Naive thymus-derived CD4-positive, alpha-beta T cell (primary cell): ENCODE measurements around the gene FRMD4A. TPM values are rescaled to one million over a fixed set of nuclear protein-coding genes. Genes with fewer than 3 reads are reported as not detected.
"Not testable (repeated sequence)": the region's sequence is repeated elsewhere in the genome, so short reads cannot be mapped to it uniquely, and the experiment has no call there.

Experiments
- ATAC-seq: fragments of 150-1000 bp; cut with Tn5 transposase; 2 replicates; pipeline ENCODE4 v1.10.0; 2021; ENCODE audit warnings: mild to moderate bottlenecking, moderate library complexity
- CTCF ChIA-PET: fragments of 350-600 bp; sonication (Branson Sonifier 250); formaldehyde crosslinking; loops from one replicate; lab custom pipeline; 2021; ENCODE audit warnings: antibody characterized with exemption; lab: Charles Lee
- POLR2A ChIA-PET: fragments of 350-600 bp; sonication (Branson Sonifier 250); formaldehyde crosslinking; loops from one replicate; lab custom pipeline; 2021; ENCODE audit warnings: antibody characterized with exemption, inconsistent platforms; lab: Charles Lee
- DNase-seq, 9 donors: peaks; one replicate each; pipeline versions ENCODE4 v3.0.0 to v3.0.0-alpha.2; 2020 to 2022; ENCODE audit warnings: mixed read lengths in 1 of 9
- H3K27ac ChIP-seq: one replicate; pipeline ENCODE4 v1.7.0; 2013; ENCODE audit warnings: mild to moderate bottlenecking, low read depth, low read length, moderate library complexity
- H3K27me3 ChIP-seq, 2 donors: one replicate each; pipeline ENCODE4 v1.7.0; 2013; ENCODE audit warnings: low read length in 2 of 2, mild to moderate bottlenecking in 2 of 2, moderate library complexity in 2 of 2; ENCODE audit not compliant: control insufficient read depth in 2 of 2, insufficient read depth in 2 of 2
- H3K36me3 ChIP-seq, 3 experiments: 1 replicate in 2 of 3; 2 replicates in 1 of 3; pipeline ENCODE4 v1.7.0; 2013; ENCODE audit warnings: low read length in 3 of 3, mild to moderate bottlenecking in 3 of 3, moderate library complexity in 1 of 3; ENCODE audit not compliant: insufficient read depth in 3 of 3, control insufficient read depth in 2 of 3
- H3K4me1 ChIP-seq, 2 donors: one replicate each; pipeline ENCODE4 v1.7.0; 2013; ENCODE audit warnings: low read length in 2 of 2, mild to moderate bottlenecking in 2 of 2, moderate library complexity in 1 of 2; ENCODE audit not compliant: control insufficient read depth in 2 of 2, insufficient read depth in 2 of 2
- H3K4me3 ChIP-seq: 2 replicates; pipeline ENCODE4 v1.7.0; 2013; ENCODE audit warnings: mild to moderate bottlenecking, low read length
- H3K9me3 ChIP-seq, 3 experiments: 1 replicate in 2 of 3; 2 replicates in 1 of 3; pipeline ENCODE4 v1.7.0; 2013; ENCODE audit warnings: low read length in 3 of 3; ENCODE audit not compliant: control insufficient read depth in 2 of 3
- H3K27ac Mint-ChIP-seq, 9 donors: one replicate each; pipeline ENCODE4 v1.8.0; 2020 to 2022; ENCODE audit warnings: mixed read lengths in 9 of 9, mild to moderate bottlenecking in 8 of 9, moderate library complexity in 5 of 9, inconsistent platforms in 2 of 9
- H3K27me3 Mint-ChIP-seq, 5 donors: one replicate each; pipeline ENCODE4 v1.8.0; 2021 to 2022; ENCODE audit warnings: mixed read lengths in 5 of 5, mild to moderate bottlenecking in 1 of 5
- H3K36me3 Mint-ChIP-seq, 5 donors: one replicate each; pipeline ENCODE4 v1.8.0; 2020 to 2022; ENCODE audit warnings: mixed read lengths in 5 of 5, mild to moderate bottlenecking in 3 of 5, inconsistent platforms in 1 of 5
- H3K4me1 Mint-ChIP-seq, 7 donors: one replicate each; pipeline ENCODE4 v1.8.0; 2020 to 2022; ENCODE audit warnings: mixed read lengths in 7 of 7, mild to moderate bottlenecking in 3 of 7, inconsistent platforms in 1 of 7
- H3K4me3 Mint-ChIP-seq, 10 donors: one replicate each; pipeline ENCODE4 v1.8.0; 2020 to 2022; ENCODE audit warnings: mild to moderate bottlenecking in 10 of 10, mixed read lengths in 10 of 10, moderate library complexity in 6 of 10, inconsistent platforms in 2 of 10
- H3K9me3 Mint-ChIP-seq, 11 donors: one replicate each; pipeline ENCODE4 v1.8.0; 2020 to 2022; ENCODE audit warnings: mixed read lengths in 11 of 11, mild to moderate bottlenecking in 4 of 11, inconsistent platforms in 1 of 11, moderate library complexity in 1 of 11
- intact Hi-C, 2 donors: fragments of 100-400 bp; cut with micrococcal nuclease; formaldehyde crosslinking; loops; one replicate each; pipeline ENCODE4 v1.15.1; 2023
- polyA plus RNA-seq, 2 donors: library from polyadenylated mRNA; unstranded; fragments of 300-500 nt; fragmentation: Illumina TruSeq; gene quantifications; one replicate each; pipeline ENCODE4 v1.2.3, GENCODE V29; 2021
- total RNA-seq, 6 experiments: library from RNA in 5 of 6; stranded (reverse) in 5 of 6; gene quantifications; 1 replicate in 5 of 6; 2 replicates in 1 of 6; pipeline ENCODE4 v1.2.3 and lab custom pipeline; 2021 to 2026

FRMD4A gene
- total and polyA plus RNA-seq, 7 experiments from 2014 or later, result 0.10 to 3.1 (median 0.62) TPM

- intact Hi-C loops, result no loop called here
- Histone ChIP-seq H3K9me3 (no peaks in the 10 kb centered on the region), H3K4me1 (no peaks in the 10 kb centered on the region), H3K27ac (no peak overlapping the region), H3K36me3 (no peaks in the 10 kb centered on the region), H3K27me3 (no peaks in the 10 kb centered on the region), H3K4me3 (no peak overlapping the region)
- Mint-ChIP-seq H3K36me3 (no peaks in the 10 kb centered on the region), H3K9me3 (no peaks in the 10 kb centered on the region), H3K4me3 (no peak overlapping the region), H3K4me1 (peaks cover 0 to 1% (median 0%) of the 10 kb centered on the region in 7 donors), H3K27me3 (peaks cover 17 to 22% (median 18%) of the 10 kb centered on the region in 5 donors), H3K27ac (peak overlapping the region in 1 of 9 donors; percentile 74)
- ATAC-seq (no peak), DNase-seq (no peak)
- CTCF ChIA-PET, result no interaction called here
- POLR2A ChIA-PET, result interaction anchor here (0.6 kb wide), 2 partner anchors 428 to 622 kb away, joined by 3 read pairs; no protein-coding TSS in a partner anchor
Measured at GRCh38 chr10:14200698-14201544, 129.8 kb downstream of the FRMD4A start.

GRCh38 chr10:14199098-14199497 is 131.6 kb downstream of the FRMD4A start:
- H3K27me3 Mint-ChIP-seq, result peaks cover 17 to 34% (median 20%) of the 10 kb centered on the region in 5 donors
- POLR2A ChIA-PET, result interaction anchor here (0.6 kb wide), 1 partner anchor 1171 kb away, joined by 4 read pairs; no protein-coding TSS in a partner anchor
- intact Hi-C loops, result loop anchor here (5.0 to 10.0 kb wide), 3 partner anchors 773 to 908 kb away; no protein-coding TSS in a partner anchor

GRCh38 chr10:14198078-14198477 is 132.6 kb downstream of the FRMD4A start:
- intact Hi-C loops, result loop anchor here (5.0 to 10.0 kb wide), 3 partner anchors 774 to 909 kb away; no protein-coding TSS in a partner anchor
- no peak overlapping the region for H3K27ac ChIP-seq
- ChIA-PET POLR2A (no interaction called here), CTCF (interaction anchor here (0.9 kb wide), 1 partner anchor 112 kb away, joined by 3 read pairs; no protein-coding TSS in a partner anchor)
- Mint-ChIP-seq H3K27ac (no peak overlapping the region), H3K27me3 (peaks cover 17 to 40% (median 25%) of the 10 kb centered on the region in 5 donors), H3K36me3 (no peaks in the 10 kb centered on the region), H3K9me3 (no peaks in the 10 kb centered on the region), H3K4me1 (no peaks in the 10 kb centered on the region), H3K4me3 (no peak overlapping the region)
- no peaks in the 10 kb centered on the region for H3K4me1 ChIP-seq
- no peak for ATAC-seq
- no peaks in the 10 kb centered on the region for H3K9me3 ChIP-seq
- H3K27me3 ChIP-seq, result no peaks in the 10 kb centered on the region
- no peaks in the 10 kb centered on the region for H3K36me3 ChIP-seq
- DNase-seq, result no peak
- no peak overlapping the region for H3K4me3 ChIP-seq

More at GRCh38 chr10:14199098-14199497, 131.6 kb downstream of the FRMD4A start:
- H3K27ac Mint-ChIP-seq, H3K4me1 ChIP-seq, H3K4me3 Mint-ChIP-seq, H3K36me3 Mint-ChIP-seq, H3K27ac ChIP-seq, DNase-seq, CTCF ChIA-PET, H3K4me3 ChIP-seq, H3K36me3 ChIP-seq, H3K27me3 ChIP-seq, H3K9me3 ChIP-seq, H3K4me1 Mint-ChIP-seq, H3K9me3 Mint-ChIP-seq, ATAC-seq: not testable (repeated sequence)

- intact Hi-C loops, result loop anchor here (2.0 to 10.0 kb wide), 4 partner anchors 347 to 911 kb away; no protein-coding TSS in a partner anchor
- peaks cover 11 to 51% (median 25%) of the 10 kb centered on the region in 5 donors for H3K27me3 Mint-ChIP-seq
Measured at GRCh38 chr10:14196113-14196512, 134.6 kb downstream of the FRMD4A start.

GRCh38 chr10:14195433-14195832 is 135.3 kb downstream of the FRMD4A start:
- H3K9me3 ChIP-seq, result no peaks in the 10 kb centered on the region
- H3K4me1 ChIP-seq, result no peaks in the 10 kb centered on the region
- Mint-ChIP-seq H3K4me3 (no peak overlapping the region), H3K4me1 (no peaks in the 10 kb centered on the region), H3K9me3 (no peaks in the 10 kb centered on the region), H3K36me3 (no peaks in the 10 kb centered on the region), H3K27me3 (peaks cover 9 to 57% (median 28%) of the 10 kb centered on the region in 5 donors), H3K27ac (no peak overlapping the region)
- no peaks in the 10 kb centered on the region for H3K36me3 ChIP-seq
- ATAC-seq, result no peak
- no peak for DNase-seq
- H3K4me3 ChIP-seq, result no peak overlapping the region
- H3K27ac ChIP-seq, result no peak overlapping the region
- no peaks in the 10 kb centered on the region for H3K27me3 ChIP-seq
- ChIA-PET POLR2A (interaction anchor here (0.6 kb wide), 1 partner anchor 888 kb away, joined by 3 read pairs; no protein-coding TSS in a partner anchor), CTCF (interaction anchor here (0.7 to 1.7 kb wide), 4 partner anchors 27 to 777 kb away, joined by 3 to 7 read pairs (median 4); no protein-coding TSS in a partner anchor)
- intact Hi-C loops, result loop anchor here (5.0 to 10.0 kb wide), 3 partner anchors 777 to 912 kb away; no protein-coding TSS in a partner anchor

More at GRCh38 chr10:14196113-14196512, 134.6 kb downstream of the FRMD4A start:
- POLR2A ChIA-PET, result interaction anchor here (0.6 kb wide), 1 partner anchor 888 kb away, joined by 3 read pairs; no protein-coding TSS in a partner anchor
- H3K4me3 Mint-ChIP-seq, result no peak overlapping the region
- DNase-seq (no peak), ATAC-seq (no peak)
- Histone ChIP-seq H3K27ac (no peak overlapping the region), H3K4me3 (no peak overlapping the region), H3K4me1 (no peaks in the 10 kb centered on the region), H3K9me3 (no peaks in the 10 kb centered on the region), H3K36me3 (no peaks in the 10 kb centered on the region), H3K27me3 (no peaks in the 10 kb centered on the region)
- CTCF ChIA-PET, result interaction anchor here (1.2 to 1.7 kb wide), 3 partner anchors 8 to 776 kb away, joined by 4 to 7 read pairs (median 5); no protein-coding TSS in a partner anchor
- H3K27ac Mint-ChIP-seq, result no peak overlapping the region
- no peaks in the 10 kb centered on the region for H3K4me1 Mint-ChIP-seq
- no peaks in the 10 kb centered on the region for H3K36me3 Mint-ChIP-seq
- no peaks in the 10 kb centered on the region for H3K9me3 Mint-ChIP-seq

GRCh38 chr10:14192746-14193145 is 138.0 kb downstream of the FRMD4A start:
- ATAC-seq (no peak), DNase-seq (no peak)
- no peaks in the 10 kb centered on the region for H3K36me3 ChIP-seq
- no peaks in the 10 kb centered on the region for H3K9me3 ChIP-seq
- Mint-ChIP-seq H3K4me3 (no peak overlapping the region), H3K27me3 (peaks cover 0 to 67% (median 20%) of the 10 kb centered on the region in 5 donors), H3K27ac (no peak overlapping the region), H3K9me3 (no peaks in the 10 kb centered on the region), H3K36me3 (no peaks in the 10 kb centered on the region), H3K4me1 (no peaks in the 10 kb centered on the region)
- H3K27ac ChIP-seq, result no peak overlapping the region
- H3K27me3 ChIP-seq, result no peaks in the 10 kb centered on the region
- no peaks in the 10 kb centered on the region for H3K4me1 ChIP-seq
- CTCF ChIA-PET, result interaction anchor here (1.5 kb wide), 1 partner anchor 779 kb away, joined by 4 read pairs; no protein-coding TSS in a partner anchor
- intact Hi-C loops, result loop anchor here in 1 of 2 donors (10.0 kb wide), 1 partner anchor 912 kb away; no protein-coding TSS in a partner anchor
- no peak overlapping the region for H3K4me3 ChIP-seq
- POLR2A ChIA-PET, result no interaction called here
